GM18867 (cell line): ENCODE data around the gene ABCD1.
"Not testable (repeated sequence)": the region's sequence is repeated elsewhere in the genome, so short reads cannot be mapped to it uniquely, and the experiment has no call there.

ENCODE experiments used
- ATAC-seq: cut with Tn5 transposase; IDR thresholded peaks from one replicate; pipeline ENCODE4 v1.9.1; 2021; ENCODE audit warnings: mild to moderate bottlenecking, moderate library complexity; ENCODE audit not compliant: unreplicated experiment

ABCD1 gene

GRCh38 chrX:153732401-153732800 lies 7.7 kb downstream of the ABCD1 start:
- no peak for ATAC-seq

GRCh38 chrX:153733651-153734240 lies 9.1 kb downstream of the ABCD1 start:
- ATAC-seq: no peak

GRCh38 chrX:153734871-153735270 lies 10.2 kb downstream of the ABCD1 start:
- no peak for ATAC-seq

- peak; percentile 60 for ATAC-seq
These were observed 10.6 kb downstream of the ABCD1 start for GRCh38 chrX:153735274-153735673.

- ATAC-seq: no peak
These were observed 11.6 kb downstream of the ABCD1 start for GRCh38 chrX:153736071-153736820.

- ATAC-seq: no peak
These were observed 12.3 kb downstream of the ABCD1 start for GRCh38 chrX:153736871-153737441.

GRCh38 chrX:153738056-153738605 lies 13.5 kb downstream of the ABCD1 start:
- no peak for ATAC-seq

GRCh38 chrX:153739754-153740486 lies 15.3 kb downstream of the ABCD1 start:
- no peak for ATAC-seq

- ATAC-seq: no peak
These were observed 16.1 kb downstream of the ABCD1 start for GRCh38 chrX:153740631-153741222.

- no peak for ATAC-seq
These were observed 16.8 kb downstream of the ABCD1 start for GRCh38 chrX:153741446-153741845.

GRCh38 chrX:153742111-153742510 lies 17.5 kb downstream of the ABCD1 start:
- ATAC-seq: not testable (repeated sequence)

- ATAC-seq: not testable (repeated sequence)
These were observed 18.3 kb downstream of the ABCD1 start for GRCh38 chrX:153742796-153743467.

- ATAC-seq: not testable (repeated sequence)
These were observed 19.0 kb downstream of the ABCD1 start for GRCh38 chrX:153743468-153744209.

- no peak for ATAC-seq
These were observed 19.8 kb downstream of the ABCD1 start for GRCh38 chrX:153744210-153745066.

- not testable (repeated sequence) for ATAC-seq
These were observed 20.4 kb downstream of the ABCD1 start for GRCh38 chrX:153745067-153745433.

- no peak for ATAC-seq
These were observed 21.7 kb downstream of the ABCD1 start for GRCh38 chrX:153746359-153746758.

- ATAC-seq: not testable (repeated sequence)
These were observed 22.3 kb downstream of the ABCD1 start for GRCh38 chrX:153746991-153747390.

- not testable (repeated sequence) for ATAC-seq
These were observed 24.4 kb downstream of the ABCD1 start for GRCh38 chrX:153749017-153749416.
